ENCODE results near the gene OSBP2. TPM values are rescaled to one million over a fixed set of nuclear protein-coding genes. Genes with fewer than 3 reads are reported as not detected.

The OSBP2 gene
- total RNA-seq, 2 experiments from 2014 or later, result 1.2 to 1.6 TPM

GRCh38 chr22:30837531-30837930, 142.9 kb downstream of the OSBP2 start:
- H3K4me3 Mint-ChIP-seq, result no peak overlapping the region
- ATAC-seq (ENCODE audit: poor library complexity) (no peak), DNase-seq (no peak)
- Histone ChIP-seq H3K27me3 (ENCODE audit: control insufficient read depth in 1 of 2, insufficient read depth in 2 of 2, low read length in 2 of 2) (peaks cover 2 to 5% of the 10 kb centered on the region in 2 experiments), H3K9me3 (ENCODE audit: control insufficient read depth in 1 of 2, insufficient read depth in 1 of 2, low read length in 2 of 2) (peaks cover 5 to 12% of the 10 kb centered on the region in 2 experiments), H3K4me1 (ENCODE audit: insufficient read depth, low read length) (no peaks in the 10 kb centered on the region), H3K36me3 (ENCODE audit: insufficient read depth, low read length) (no peaks in the 10 kb centered on the region), H3K27ac (ENCODE audit: low read depth in 1 of 2, low read length in 2 of 2) (no peak overlapping the region), H3K4me3 (ENCODE audit: low read length) (no peak overlapping the region)
- peaks cover 7% of the 10 kb centered on the region for H3K9me3 Mint-ChIP-seq
- H3K27ac Mint-ChIP-seq, result no peak overlapping the region
- CTCF ChIA-PET, result no interaction called here
- POLR2A ChIA-PET, result no interaction called here
- no peaks in the 10 kb centered on the region for H3K4me1 Mint-ChIP-seq (ENCODE audit: low read depth)
- H3K36me3 Mint-ChIP-seq (ENCODE audit: low read depth), result no peaks in the 10 kb centered on the region
- intact Hi-C loops (cut with DNase I, micrococcal nuclease), result no loop called here
- no peak for TF ChIP-seq CTCF (IDR thresholded peaks at IDR 0.05)
- H3K27me3 Mint-ChIP-seq, result peaks cover 8% of the 10 kb centered on the region

GRCh38 chr22:30838111-30838510, 143.4 kb downstream of the OSBP2 start:
- H3K27ac Mint-ChIP-seq, result no peak overlapping the region
- Histone ChIP-seq H3K4me1 (ENCODE audit: insufficient read depth, low read length) (no peaks in the 10 kb centered on the region), H3K4me3 (ENCODE audit: low read length) (no peak overlapping the region), H3K9me3 (ENCODE audit: control insufficient read depth in 1 of 2, insufficient read depth in 1 of 2, low read length in 2 of 2) (peaks cover 5 to 12% of the 10 kb centered on the region in 2 experiments), H3K36me3 (ENCODE audit: insufficient read depth, low read length) (no peaks in the 10 kb centered on the region), H3K27me3 (ENCODE audit: control insufficient read depth in 1 of 2, insufficient read depth in 2 of 2, low read length in 2 of 2) (peaks cover 2 to 5% of the 10 kb centered on the region in 2 experiments), H3K27ac (ENCODE audit: low read depth in 1 of 2, low read length in 2 of 2) (no peak overlapping the region)
- TF ChIP-seq CTCF (IDR thresholded peaks at IDR 0.05), result no peak
- ATAC-seq (ENCODE audit: poor library complexity) (no peak), DNase-seq (no peak)
- H3K4me1 Mint-ChIP-seq (ENCODE audit: low read depth), result no peaks in the 10 kb centered on the region
- no peaks in the 10 kb centered on the region for H3K36me3 Mint-ChIP-seq (ENCODE audit: low read depth)
- H3K9me3 Mint-ChIP-seq, result peaks cover 7% of the 10 kb centered on the region
- CTCF ChIA-PET, result no interaction called here
- intact Hi-C loops (cut with DNase I, micrococcal nuclease), result no loop called here
- POLR2A ChIA-PET, result no interaction called here
- no peak overlapping the region for H3K4me3 Mint-ChIP-seq
- H3K27me3 Mint-ChIP-seq, result peaks cover 8% of the 10 kb centered on the region

GRCh38 chr22:30841273-30841672, 146.6 kb downstream of the OSBP2 start:
- Histone ChIP-seq H3K36me3 (ENCODE audit: insufficient read depth, low read length) (no peaks in the 10 kb centered on the region), H3K4me3 (ENCODE audit: low read length) (no peak overlapping the region), H3K9me3 (ENCODE audit: control insufficient read depth in 1 of 2, insufficient read depth in 1 of 2, low read length in 2 of 2) (peaks cover 5 to 12% of the 10 kb centered on the region in 2 experiments), H3K27ac (ENCODE audit: low read depth in 1 of 2, low read length in 2 of 2) (no peak overlapping the region), H3K4me1 (ENCODE audit: insufficient read depth, low read length) (no peaks in the 10 kb centered on the region), H3K27me3 (ENCODE audit: control insufficient read depth in 1 of 2, insufficient read depth in 2 of 2, low read length in 2 of 2) (peaks cover 2 to 5% of the 10 kb centered on the region in 2 experiments)
- ATAC-seq (ENCODE audit: poor library complexity) (no peak), DNase-seq (no peak)
- ChIA-PET CTCF (no interaction called here), POLR2A (interaction anchor here (0.7 kb wide), 1 partner anchor 165 kb away, joined by 3 read pairs; no protein-coding TSS in a partner anchor)
- intact Hi-C loops (cut with DNase I, micrococcal nuclease), result no loop called here
- H3K4me1 Mint-ChIP-seq (ENCODE audit: low read depth), result no peaks in the 10 kb centered on the region
- TF ChIP-seq CTCF (IDR thresholded peaks at IDR 0.05), result no peak
- H3K27me3 Mint-ChIP-seq, result peaks cover 4% of the 10 kb centered on the region
- H3K36me3 Mint-ChIP-seq (ENCODE audit: low read depth), result no peaks in the 10 kb centered on the region
- peaks cover 7% of the 10 kb centered on the region for H3K9me3 Mint-ChIP-seq
- no peak overlapping the region for H3K4me3 Mint-ChIP-seq
- H3K27ac Mint-ChIP-seq, result no peak overlapping the region
